NCI-H226 (cell line): ENCODE measurements around the gene VAV3.

Source experiments
- DNase-seq: peaks from one replicate; pipeline ENCODE4 v3.0.0-alpha.2; 2015

VAV3 gene

DNA sequence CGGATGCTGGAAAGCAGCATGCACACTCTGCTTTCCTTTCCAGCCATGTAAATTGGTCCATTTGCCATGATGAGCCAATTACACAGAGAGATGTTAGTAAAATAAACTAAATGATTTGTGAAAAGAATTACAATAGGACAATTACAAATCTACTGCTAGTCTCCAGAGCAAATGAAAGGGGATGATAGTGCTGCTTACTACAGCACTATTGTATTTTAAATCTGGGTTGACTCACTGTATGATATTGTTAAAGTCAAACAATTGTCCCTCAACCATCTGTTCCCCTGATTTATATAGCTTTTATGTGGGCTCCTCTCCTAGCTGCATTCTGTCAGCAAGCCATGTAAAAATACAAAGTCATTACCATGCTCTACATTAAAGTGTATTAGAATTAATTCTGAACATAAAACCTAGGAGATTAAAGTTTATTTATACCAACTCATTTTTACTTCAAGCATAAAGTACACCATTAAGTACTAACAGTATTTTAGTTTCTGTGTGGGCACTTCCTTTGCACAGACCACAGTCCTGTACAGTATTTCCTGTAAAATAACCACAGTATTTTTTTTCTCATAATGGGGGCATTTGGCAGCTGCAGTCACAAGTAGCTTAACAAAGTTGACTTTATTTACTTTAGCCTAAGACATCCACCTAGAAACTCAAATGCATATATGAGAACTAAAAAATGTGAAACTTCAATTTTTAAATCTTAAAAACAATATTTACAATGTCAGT is 135.8 kb downstream of the VAV3 start:
- DNase-seq: no peak

DNA sequence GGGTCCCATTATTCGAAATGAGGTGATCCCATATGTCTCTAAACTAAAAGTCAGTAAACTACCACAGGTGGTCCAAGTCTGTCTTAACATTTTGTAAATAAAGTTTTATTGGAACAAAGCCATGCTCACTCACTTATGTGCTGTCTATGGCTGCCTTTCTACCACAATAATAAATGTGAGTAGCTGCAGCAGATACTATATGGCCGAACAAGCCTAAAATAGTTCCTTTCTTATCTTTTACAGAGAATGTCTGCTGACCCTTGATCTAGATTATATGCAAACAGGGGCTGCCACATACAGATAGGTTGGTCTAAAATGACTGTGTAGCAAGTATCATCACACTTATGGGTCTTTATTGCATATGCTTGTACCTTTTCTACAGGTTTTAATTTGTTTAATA is 140.0 kb downstream of the VAV3 start:
- no peak for DNase-seq

- DNase-seq: no peak
Observed at GRCh38 chr1:107821340-107821739, 143.6 kb downstream of the VAV3 start.

- peak; percentile 15 for DNase-seq
Observed at GRCh38 chr1:107820801-107821200, 144.2 kb downstream of the VAV3 start.

GRCh38 chr1:107817935-107818334 is 147.0 kb downstream of the VAV3 start:
- DNase-seq: no peak

GRCh38 chr1:107817206-107817605 is 147.8 kb downstream of the VAV3 start:
- DNase-seq: no peak

DNA sequence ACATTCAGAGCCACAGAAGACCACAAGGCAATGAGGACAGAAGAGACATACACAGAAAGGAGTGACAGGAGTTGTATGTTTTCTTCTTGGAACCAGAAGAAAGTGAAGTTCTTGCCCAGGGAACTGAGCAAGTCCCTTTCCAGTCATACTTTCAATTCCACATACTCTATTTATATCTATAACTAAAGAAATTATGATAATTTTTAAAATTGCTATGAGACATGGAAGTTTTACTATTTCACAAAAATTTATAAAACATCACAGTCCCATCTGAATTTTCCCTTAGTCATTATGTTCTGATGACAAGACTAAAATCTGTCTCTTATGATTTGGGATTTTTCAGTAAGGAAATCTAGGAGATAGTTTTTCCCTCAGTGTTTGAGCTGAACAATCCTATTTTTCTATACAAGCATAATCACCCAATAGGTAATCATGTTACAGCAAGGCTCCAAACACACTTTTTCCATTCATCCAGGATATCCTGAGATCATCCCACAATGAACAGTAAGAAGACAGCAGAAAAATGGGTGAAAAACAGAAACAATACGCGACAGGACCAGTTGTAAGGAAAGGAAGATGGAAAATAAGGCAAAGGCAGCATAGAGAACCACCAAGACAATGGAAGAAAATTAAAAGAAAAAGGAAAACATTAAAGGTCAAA is 154.6 kb downstream of the VAV3 start:
- DNase-seq: no peak

- DNase-seq: no peak
Observed at GRCh38 chr1:107807855-107808254, 157.1 kb downstream of the VAV3 start.

DNA sequence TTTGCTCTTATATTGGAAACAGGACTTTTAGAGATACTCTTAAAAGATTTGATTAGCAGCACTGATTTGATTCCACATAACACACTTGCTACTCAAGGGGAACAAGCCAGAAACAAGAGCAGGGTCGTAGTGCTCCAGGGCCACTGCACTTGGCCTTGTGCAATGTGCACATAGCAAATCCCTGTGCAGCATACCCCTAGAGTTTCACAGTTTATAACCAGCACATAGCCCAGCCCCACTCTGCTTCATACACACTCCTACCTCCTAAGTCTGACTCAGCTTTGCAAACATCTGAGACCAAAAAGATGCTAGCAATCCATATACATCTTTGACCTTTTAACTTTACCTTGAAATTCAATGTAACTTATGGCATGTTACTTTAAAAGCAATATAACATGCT is 157.6 kb downstream of the VAV3 start:
- DNase-seq: no peak

GRCh38 chr1:107806902-107807301 is 158.1 kb downstream of the VAV3 start:
- no peak for DNase-seq

GRCh38 chr1:107804741-107805140 is 160.2 kb downstream of the VAV3 start:
- DNase-seq: no peak

DNA sequence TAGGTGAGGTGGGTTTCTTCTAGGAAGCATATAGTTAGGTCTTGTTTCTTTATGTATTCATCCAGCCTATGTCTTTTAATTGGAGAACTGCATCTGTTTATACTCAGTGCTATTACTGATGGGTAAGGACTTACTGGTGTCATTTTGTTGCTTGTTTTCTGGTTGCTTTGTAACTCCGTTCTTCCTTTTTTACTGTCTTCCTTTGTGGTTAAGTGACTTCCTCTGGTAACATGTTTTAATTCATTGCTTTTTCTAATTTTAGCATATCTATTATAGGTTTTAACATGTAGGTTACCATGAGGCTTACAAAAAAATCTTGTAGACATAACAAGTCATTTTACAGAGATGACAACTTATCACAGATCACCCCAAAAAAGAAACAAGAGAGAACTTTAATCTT is 160.8 kb downstream of the VAV3 start:
- DNase-seq: no peak

- no peak for DNase-seq
Observed at GRCh38 chr1:107803579-107803978, 161.4 kb downstream of the VAV3 start.

- DNase-seq: no peak
Observed at GRCh38 chr1:107802654-107803053, 162.3 kb downstream of the VAV3 start.

DNA sequence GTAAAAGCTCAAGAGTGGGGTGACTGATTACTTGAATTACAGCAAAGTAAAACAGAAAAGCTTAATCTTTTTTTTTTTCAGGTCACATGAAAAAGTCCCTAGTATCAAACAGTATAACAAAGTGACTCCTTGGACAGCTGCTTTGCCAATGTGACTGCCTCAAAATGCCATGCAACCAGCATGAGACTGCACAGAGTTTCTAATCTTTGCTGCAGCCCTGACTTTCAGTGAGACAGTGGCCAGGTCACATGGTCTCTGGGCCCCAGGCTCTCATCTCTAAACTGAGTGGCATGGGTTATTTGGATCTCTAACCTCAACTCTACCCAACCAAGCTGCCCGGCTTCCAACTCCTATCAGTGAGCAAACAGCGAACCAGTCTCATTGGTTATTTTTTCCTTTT is 169.0 kb downstream of the VAV3 start:
- no peak for DNase-seq

- DNase-seq: no peak
Observed at GRCh38 chr1:107795441-107795840, 169.5 kb downstream of the VAV3 start.

DNA sequence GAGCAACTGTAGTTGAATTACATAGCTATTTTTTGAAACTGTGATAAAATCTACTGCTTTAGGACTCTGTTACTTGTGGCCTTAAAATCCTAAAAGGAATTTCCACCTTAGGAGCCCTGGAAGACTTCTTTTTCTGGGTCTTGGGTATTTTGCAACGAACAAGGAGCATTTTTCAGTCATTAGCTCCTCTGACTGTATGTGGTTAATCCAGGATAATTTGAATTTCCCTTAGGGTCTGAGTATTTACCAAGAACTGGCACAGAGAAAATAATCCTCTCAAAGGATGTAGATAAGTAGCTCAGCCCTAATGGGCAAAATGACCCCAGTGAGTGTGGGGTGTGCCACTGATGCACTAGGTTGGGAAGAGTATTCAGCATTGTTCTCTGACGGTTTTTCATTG is 170.4 kb downstream of the VAV3 start:
- DNase-seq: no peak

- DNase-seq: no peak
Observed at GRCh38 chr1:107793896-107794453, 171.0 kb downstream of the VAV3 start.

GRCh38 chr1:107791348-107791747 is 173.6 kb downstream of the VAV3 start:
- DNase-seq: no peak

- DNase-seq: no peak
Observed at GRCh38 chr1:107789817-107790524, 175.0 kb downstream of the VAV3 start.

- no peak for DNase-seq
Observed at GRCh38 chr1:107788206-107789202, 176.5 kb downstream of the VAV3 start.

GRCh38 chr1:107787299-107787698 is 177.7 kb downstream of the VAV3 start:
- DNase-seq: peak; percentile 17
